Measurements from ENCODE around the gene HOXB5. TPM values are rescaled to one million over a fixed set of nuclear protein-coding genes. Genes with fewer than 3 reads are reported as not detected.

Gene HOXB5
- polyA plus RNA-seq, 3 donors, result 30.0 to 58.2 (median 39.7) TPM

DNA sequence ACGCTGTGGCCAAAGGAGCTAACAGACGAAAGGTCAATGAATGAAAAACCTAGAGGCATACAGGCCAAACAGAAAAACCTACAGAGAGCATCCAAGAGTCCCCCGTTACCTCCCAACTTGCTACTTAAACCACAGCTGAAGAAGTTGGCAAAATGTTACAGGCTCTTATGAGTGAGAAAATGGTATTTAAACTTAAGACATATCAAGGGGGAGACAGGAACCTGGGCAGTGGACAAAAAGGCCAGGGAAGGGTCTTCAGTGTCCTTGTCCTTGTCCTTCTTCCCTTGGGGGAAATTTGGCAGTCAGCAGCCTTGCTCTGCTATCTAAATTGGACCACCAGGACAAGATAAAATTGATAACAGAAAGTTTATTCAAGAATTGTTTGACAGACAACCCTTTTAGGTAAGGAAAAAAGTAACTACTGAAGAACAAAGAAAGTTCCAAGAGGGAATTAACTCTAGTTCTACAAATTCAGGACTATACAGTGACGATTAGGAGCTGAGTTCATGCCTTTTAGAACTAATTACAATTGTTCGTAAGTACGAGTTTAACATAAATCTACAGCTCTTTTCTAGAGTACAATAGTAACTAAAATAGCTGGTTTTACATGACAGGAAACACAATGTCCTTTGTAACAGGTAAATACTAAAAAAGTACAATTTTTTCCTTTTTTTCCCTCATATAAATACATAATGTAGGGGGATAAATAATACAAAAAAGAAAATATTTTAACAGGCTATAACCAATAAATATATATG is 44.9 kb downstream of the HOXB5 start:
- DNase-seq (ENCODE audit: extremely low read depth in 1 of 11, low read depth in 9 of 11, low spot score in 4 of 11), result no peak

DNA sequence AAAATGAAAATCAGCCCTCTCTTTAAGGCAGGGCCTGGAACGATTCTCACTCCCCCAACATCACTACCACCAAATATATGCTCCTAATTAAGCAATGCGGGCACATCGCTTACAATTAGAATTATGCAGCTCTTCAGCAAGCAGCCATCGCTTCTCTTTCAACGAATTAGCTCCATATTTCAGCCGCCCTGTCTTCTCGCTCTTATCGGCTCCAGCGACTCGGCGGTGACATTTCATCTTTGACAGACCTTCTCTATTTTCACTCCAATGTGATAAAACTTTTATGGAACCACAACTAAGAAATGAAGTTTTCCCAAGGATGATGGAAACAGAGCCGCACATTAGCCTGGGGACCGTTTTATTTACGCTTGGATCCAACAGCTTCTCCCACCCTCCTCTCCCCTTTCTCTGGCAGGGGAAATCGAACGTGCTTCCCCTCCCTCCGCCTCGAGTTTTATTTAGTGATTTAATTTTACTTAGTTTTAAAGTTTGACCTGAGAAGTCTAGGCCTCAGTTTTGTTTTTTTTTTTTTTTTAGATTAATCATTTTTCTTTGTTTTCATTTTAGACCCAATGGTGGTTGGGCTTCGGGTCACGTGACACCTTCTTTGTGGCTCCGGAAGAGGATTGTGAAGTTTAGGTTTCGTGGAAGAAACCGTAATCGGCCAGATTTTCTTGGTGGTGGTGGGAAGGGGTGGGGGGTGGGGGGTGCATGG is 45.6 kb downstream of the HOXB5 start:
- DNase-seq (ENCODE audit: extremely low read depth in 1 of 11, low read depth in 9 of 11, low spot score in 4 of 11), result no peak

DNA sequence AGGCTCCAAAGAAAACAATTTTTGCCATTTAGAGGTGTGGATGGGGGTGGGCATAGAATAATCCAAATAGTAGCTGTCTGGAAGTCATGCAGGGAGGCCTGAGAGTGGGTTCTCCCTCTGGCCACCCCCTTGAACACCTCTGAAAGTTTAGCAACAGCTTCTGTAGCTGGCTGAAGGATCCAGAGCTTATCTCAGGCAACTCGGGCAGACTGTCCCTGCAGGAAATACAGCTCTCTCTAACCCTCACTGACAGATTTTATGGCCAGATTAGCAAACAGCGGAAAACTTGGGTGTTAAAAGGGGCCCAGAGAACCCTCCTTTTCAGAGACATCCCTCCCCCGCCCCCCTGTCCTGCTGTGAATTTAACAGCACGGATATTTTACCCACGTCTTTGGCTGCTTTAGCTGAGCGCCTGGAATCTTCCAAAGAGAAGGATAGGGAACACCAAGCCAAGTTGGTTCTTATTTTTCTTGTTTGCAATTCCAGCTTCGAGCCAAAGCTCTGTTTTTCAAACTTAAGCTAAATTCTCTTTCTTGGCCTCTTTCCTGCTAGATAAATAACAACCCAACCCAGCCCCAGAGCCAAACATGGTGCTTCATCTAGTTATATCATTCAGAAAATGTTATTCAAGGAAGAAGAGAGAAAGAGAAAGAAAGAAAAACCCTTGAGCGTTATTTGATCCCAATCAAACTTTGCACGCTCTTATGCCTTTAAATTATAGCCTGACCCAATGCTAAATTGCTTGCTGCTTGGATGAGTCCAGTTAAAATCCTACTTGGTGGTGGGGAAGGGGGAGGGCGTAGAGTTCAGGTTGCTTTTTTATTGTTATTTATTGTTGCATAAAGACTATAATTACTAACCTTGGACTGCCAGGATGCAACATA is 46.4 kb downstream of the HOXB5 start:
- peak in 2 of 11 donors; percentile 79 for DNase-seq (ENCODE audit: extremely low read depth in 1 of 11, low read depth in 9 of 11, low spot score in 4 of 11)

DNA sequence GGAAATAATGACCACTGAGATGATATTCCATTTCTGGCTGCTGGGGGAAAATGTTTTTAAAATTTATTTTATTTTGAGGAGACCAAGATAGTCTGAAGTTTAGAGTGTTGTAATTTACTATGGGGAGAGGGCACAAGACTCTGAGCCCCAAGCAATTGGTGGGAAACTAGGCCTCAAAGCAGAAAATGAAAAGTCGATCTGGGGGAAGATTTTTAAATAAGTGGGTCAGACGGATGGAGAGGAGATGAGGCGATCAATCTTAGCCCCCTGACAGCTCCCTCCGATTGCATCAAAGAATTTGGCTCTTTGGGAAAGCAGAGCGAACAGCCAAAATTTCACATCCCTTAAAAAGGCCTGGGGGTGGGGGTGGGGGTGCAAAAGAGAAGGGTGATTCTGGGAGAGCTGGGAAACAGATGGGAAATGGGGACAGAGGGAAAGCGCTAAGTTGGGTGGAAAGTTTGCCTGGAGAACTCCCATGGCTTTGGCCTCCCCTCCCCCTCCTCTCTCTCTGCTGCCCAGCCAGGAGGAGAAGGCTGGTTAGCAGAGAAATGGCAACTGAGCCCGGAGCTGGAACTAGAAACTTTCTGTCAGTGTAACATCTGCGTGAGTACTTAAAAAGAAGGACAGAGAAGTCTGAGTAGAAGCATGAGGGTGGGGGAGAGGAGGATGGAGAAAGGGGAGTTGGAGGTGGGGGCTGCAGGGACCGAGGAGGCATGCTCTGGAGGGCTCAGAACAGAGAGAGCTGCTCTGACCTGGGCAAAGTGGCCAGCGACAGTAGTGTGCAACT is 47.2 kb downstream of the HOXB5 start:
- no peak for DNase-seq (ENCODE audit: extremely low read depth in 1 of 11, low read depth in 9 of 11, low spot score in 4 of 11)

DNA sequence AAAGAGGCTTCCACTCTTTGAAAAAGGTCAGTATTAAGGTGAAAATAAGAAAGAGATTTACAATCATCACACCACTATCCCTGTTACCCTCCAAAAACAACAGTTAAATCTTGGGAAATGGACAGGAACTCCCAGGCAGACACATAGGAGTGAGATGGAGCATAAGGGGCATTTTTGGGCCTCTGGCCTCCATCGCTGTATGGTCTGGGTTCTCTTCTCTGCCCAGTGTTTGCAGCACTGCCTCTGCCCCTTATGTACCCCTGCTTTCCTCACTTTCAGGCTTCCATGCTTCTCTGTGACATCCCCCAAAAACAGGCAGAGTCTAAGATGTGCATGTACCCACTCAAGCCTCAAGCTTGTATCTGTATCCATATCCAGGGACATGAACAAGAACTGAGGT is 48.0 kb downstream of the HOXB5 start:
- no peak for DNase-seq (ENCODE audit: extremely low read depth in 1 of 11, low read depth in 9 of 11, low spot score in 4 of 11)

DNA sequence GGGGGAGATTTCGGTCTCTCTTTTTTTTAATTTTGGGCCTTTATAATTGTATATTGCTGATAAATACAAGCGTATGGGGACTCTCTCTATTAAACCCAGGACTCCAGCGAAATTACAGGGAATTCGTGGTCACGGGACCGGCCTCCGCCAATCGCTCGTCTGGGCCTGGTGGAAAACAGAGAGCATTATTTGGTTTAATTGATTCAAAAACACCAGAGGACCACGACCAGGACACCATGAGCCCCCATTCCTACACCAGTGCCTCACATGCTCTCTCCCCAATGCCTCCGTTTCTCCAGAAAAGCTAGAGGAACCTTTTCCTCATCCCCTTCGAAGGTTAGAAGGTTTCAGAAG is 48.6 kb downstream of the HOXB5 start, which contains the start of gene HOXB2:
HOXB2 (minus strand) TSS at position 88 of the 354 bp plus-strand sequence. CDS start 198 bp downstream, outside the sequence.
- DNase-seq (ENCODE audit: extremely low read depth in 1 of 11, low read depth in 9 of 11, low spot score in 4 of 11), result no peak

DNA sequence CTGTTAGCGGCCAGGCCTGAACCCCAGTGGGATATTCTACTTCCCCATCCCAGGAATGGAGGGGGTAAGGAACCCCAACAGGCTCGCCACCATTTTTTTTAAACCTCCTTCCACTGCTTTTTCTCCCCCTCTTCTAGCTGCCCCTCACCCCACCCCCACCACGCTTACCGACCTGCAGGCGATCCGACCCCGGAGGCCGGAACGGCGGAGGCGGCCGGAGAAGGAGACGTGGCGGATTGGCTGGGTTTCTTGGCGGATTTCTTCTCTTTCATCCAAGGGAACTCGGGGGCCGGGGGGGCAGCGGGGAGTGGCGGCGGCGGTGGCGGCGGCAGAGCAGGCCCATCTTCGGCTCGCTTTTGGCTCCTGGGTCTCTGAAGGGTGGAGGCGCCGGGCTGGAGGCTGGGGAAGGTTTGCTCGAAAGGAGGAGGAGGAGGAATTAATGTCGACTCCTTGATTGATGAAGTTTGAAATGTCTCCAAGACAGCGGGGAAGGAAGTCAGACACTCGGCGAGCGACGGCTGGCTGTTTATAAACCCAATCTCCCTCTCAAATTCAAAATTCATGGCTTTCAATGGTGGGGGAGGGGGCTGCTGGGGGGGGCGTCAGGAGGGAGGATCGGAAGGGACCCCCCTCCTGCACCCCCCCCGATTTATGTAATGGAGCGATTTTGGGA is 49.1 kb downstream of the HOXB5 start:
- DNase-seq (ENCODE audit: extremely low read depth in 1 of 11, low read depth in 9 of 11, low spot score in 4 of 11), result peak in 2 of 11 donors; percentile 84

DNA sequence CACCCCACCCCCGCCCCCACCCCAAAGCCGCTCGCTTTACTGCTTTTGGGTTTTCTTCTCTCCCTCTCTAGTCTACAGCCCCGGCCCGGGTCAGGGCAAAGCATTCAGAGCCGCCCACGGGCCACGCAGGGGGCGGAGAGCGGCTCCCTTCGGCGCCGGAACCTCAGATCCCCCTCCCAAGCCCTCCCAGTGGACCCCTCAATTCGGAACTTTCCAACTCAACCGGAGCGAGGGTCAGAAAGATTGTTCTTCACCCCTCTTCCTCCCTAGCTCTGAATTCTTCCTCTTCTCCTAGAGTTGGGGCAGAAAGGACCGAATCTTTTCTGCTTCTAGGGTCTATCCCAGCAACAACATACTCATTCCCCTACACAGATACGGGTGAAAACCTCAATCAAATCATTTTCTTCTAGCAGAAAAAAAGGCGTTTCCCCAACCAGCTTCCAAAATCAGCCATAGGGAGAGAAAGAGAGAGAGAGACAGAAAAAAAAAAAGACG is 49.7 kb downstream of the HOXB5 start:
- no peak for DNase-seq (ENCODE audit: extremely low read depth in 1 of 11, low read depth in 9 of 11, low spot score in 4 of 11)

DNA sequence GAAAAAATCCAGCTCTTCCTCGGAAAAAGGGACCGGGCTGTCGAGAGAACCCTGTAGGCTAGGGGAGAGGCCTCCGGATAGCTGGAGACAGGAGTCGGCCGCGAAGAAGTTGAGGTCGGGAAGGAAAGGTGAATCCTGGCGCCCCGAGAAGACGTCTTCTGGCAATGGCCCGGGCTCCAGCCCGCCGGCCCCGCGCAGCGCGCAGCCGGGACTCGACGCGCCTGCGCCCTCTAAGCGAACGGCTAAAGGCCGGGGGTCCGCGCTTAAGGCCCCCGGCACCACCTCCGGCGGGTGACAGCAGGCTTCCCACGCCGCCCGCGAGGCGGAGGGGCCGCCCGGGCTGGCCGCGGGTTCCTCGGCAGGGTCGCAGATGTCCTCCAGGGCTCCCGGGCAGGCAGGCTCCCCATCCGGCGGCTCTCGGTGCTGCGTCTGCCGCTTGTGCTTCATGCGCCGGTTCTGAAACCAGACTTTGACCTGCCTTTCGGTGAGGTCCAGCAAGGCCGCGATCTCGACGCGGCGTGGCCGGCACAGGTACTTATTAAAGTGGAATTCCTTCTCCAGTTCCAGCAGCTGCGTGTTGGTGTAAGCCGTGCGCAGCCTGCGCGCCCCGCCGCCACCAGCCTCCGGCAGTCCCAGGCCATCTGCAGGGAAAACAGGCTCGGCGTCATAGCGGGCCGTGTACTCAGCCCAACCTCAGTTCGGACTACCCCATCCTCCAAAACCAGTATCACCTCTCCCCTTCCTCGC is 50.3 kb downstream of the HOXB5 start:
- DNase-seq (ENCODE audit: extremely low read depth in 1 of 11, low read depth in 9 of 11, low spot score in 4 of 11), result no peak

DNA sequence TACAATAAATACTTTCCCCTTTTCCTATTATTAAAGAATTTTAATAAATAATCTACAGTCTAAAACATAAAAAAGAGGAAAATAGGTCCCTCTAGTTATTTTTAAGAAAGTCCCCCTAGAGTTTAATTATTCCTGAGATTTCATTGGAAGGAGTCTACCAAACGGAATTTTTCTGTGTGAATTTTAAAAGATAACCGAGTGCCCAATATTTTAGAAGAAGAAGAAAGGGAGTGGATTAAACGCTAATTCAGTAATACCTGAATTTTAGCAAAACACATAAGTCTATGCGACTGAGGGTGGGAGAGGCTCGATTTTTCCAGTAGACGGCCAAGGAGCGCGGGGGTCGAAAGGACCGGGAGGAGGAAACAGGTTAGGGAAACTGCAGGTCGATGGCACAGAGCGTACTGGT is 50.9 kb downstream of the HOXB5 start:
- no peak for DNase-seq (ENCODE audit: extremely low read depth in 1 of 11, low read depth in 9 of 11, low spot score in 4 of 11)

DNA sequence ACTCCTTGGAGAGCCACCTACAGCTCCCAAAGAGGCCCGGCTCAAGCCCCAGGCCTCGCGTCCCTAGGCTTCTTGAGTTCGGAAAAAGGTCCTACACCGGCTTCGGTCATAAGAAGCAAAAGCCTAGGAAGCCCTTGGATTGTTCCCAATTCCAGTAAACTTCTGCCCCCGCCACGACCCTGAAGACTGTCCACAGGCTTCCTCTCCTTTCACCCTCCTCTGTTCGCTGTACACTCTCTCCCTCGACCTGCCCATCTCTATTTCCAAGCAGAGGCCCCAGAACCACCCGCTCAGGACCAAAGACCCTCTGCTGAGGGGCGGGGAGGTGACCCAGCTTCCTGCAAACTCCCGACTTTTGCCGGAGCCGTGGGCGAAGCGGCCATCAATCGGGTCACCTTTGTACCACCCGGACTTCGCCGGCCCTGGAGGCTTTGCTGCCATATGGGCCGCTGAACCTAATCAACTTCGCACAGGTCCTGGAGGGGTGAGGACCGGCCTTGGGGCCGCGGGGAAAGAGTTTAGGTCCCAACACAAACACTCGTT is 51.4 kb downstream of the HOXB5 start:
- no peak for DNase-seq (ENCODE audit: extremely low read depth in 1 of 11, low read depth in 9 of 11, low spot score in 4 of 11)

DNA sequence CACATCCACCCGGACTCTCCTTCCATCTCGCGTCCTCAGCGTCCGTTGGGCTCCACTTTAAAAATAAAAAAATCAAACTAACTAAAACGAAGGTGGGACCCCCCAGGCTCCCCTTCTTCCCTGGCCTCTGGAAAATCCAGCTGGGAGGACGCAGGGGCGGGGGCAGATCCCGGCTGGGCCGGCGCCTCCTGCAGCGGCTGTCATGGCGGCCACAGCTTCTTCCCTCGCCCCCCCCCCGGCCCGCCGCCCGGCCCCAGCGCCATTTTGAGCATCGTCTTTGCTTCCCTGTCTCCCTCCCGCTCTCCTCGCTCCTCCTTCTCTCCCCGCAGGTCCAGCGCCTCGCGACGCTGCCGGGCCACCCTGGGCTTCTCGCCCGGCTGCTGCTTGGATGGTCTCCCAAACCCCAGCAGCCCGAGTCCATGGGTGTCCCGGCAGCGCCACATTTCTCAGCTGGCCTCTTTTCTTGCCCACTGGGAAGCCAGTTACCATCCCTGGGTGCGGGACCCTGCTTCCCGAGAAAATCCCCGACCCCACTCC is 51.9 kb downstream of the HOXB5 start:
- no peak for DNase-seq (ENCODE audit: extremely low read depth in 1 of 11, low read depth in 9 of 11, low spot score in 4 of 11)

Other genes with a start within 250 kb of the HOXB5 start
- 10 to 100 TPM in 2 of 3 donors, 1 to 10 TPM in 1; 8.5 to 12.3 (median 10.6) TPM for gene SKAP1, start 163.6 kb downstream of the HOXB5 start, polyA plus RNA-seq (ENCODE audit: insufficient read length in 3 of 3)
- gene HOXB1, start 62.8 kb downstream of the HOXB5 start, polyA plus RNA-seq (ENCODE audit: insufficient read length in 3 of 3), result under 1 TPM; 0.19 to 0.91 (median 0.27) TPM
- gene HOXB2, start 48.7 kb downstream of the HOXB5 start, polyA plus RNA-seq (ENCODE audit: insufficient read length in 3 of 3), result 10 to 100 TPM; 42.7 to 52.5 (median 49.0) TPM
- gene HOXB4, start 15.4 kb downstream of the HOXB5 start, polyA plus RNA-seq (ENCODE audit: insufficient read length in 3 of 3), result 10 to 100 TPM; 12.3 to 26.4 (median 15.6) TPM
- gene HOXB3, start 3.5 kb downstream of the HOXB5 start, polyA plus RNA-seq (ENCODE audit: insufficient read length in 3 of 3), result 100 to 1,000 TPM; 153 to 258 (median 169) TPM
- gene HOXB6, start 11.2 kb upstream of the HOXB5 start, polyA plus RNA-seq (ENCODE audit: insufficient read length in 3 of 3), result 100 to 1,000 TPM in 2 of 3 donors, 10 to 100 TPM in 1; 78.6 to 173 (median 115) TPM
- 10 to 100 TPM; 48.5 to 52.0 (median 48.5) TPM for gene HOXB7, start 17.2 kb upstream of the HOXB5 start, polyA plus RNA-seq (ENCODE audit: insufficient read length in 3 of 3)
- 10 to 100 TPM; 46.1 to 68.4 (median 55.6) TPM for gene HOXB8, start 21.5 kb upstream of the HOXB5 start, polyA plus RNA-seq (ENCODE audit: insufficient read length in 3 of 3)
- gene HOXB9, start 32.6 kb upstream of the HOXB5 start, polyA plus RNA-seq (ENCODE audit: insufficient read length in 3 of 3), result 10 to 100 TPM; 68.7 to 88.7 (median 72.5) TPM
- not detected for gene PRAC1, start 128.7 kb upstream of the HOXB5 start, polyA plus RNA-seq (ENCODE audit: insufficient read length in 3 of 3)
- gene PRAC2, start 129.4 kb upstream of the HOXB5 start, polyA plus RNA-seq (ENCODE audit: insufficient read length in 3 of 3), result not detected
- not detected for gene HOXB13, start 135.0 kb upstream of the HOXB5 start, polyA plus RNA-seq (ENCODE audit: insufficient read length in 3 of 3)
- under 1 TPM; 0.44 to 0.54 (median 0.52) TPM for gene TTLL6, start 223.4 kb upstream of the HOXB5 start, polyA plus RNA-seq (ENCODE audit: insufficient read length in 3 of 3)
- gene CALCOCO2, start 237.3 kb upstream of the HOXB5 start, polyA plus RNA-seq (ENCODE audit: insufficient read length in 3 of 3), result 10 to 100 TPM; 71.9 to 83.7 (median 81.1) TPM